ENCODE results near the gene FBXW7.

FBXW7 gene

GRCh38 chr4:152372444-152372843, 163.4 kb downstream of the FBXW7 start:
- no peak for DNase-seq (ENCODE audit: low read depth in 2 of 2)

GRCh38 chr4:152369902-152370295, 166.0 kb downstream of the FBXW7 start:
- no peak for DNase-seq (ENCODE audit: low read depth in 2 of 2)

- DNase-seq (ENCODE audit: low read depth in 2 of 2): no peak
These were observed 166.5 kb downstream of the FBXW7 start for GRCh38 chr4:152369203-152369901.

GRCh38 chr4:152368001-152368400, 167.9 kb downstream of the FBXW7 start:
- DNase-seq (ENCODE audit: low read depth in 2 of 2): no peak

GRCh38 chr4:152364883-152365282, 171.0 kb downstream of the FBXW7 start:
- DNase-seq (ENCODE audit: low read depth in 2 of 2): no peak

GRCh38 chr4:152364383-152364782, 171.5 kb downstream of the FBXW7 start:
- no peak for DNase-seq (ENCODE audit: low read depth in 2 of 2)

- no peak for DNase-seq (ENCODE audit: low read depth in 2 of 2)
These were observed 172.0 kb downstream of the FBXW7 start for GRCh38 chr4:152363904-152364303.

GRCh38 chr4:152363086-152363485, 172.8 kb downstream of the FBXW7 start:
- DNase-seq (ENCODE audit: low read depth in 2 of 2): no peak

- no peak for DNase-seq (ENCODE audit: low read depth in 2 of 2)
These were observed 175.9 kb downstream of the FBXW7 start for GRCh38 chr4:152360045-152360410.

- DNase-seq (ENCODE audit: low read depth in 2 of 2): no peak
These were observed 176.5 kb downstream of the FBXW7 start for GRCh38 chr4:152359208-152360044.

- no peak for DNase-seq (ENCODE audit: low read depth in 2 of 2)
These were observed 178.7 kb downstream of the FBXW7 start for GRCh38 chr4:152357206-152357605.

GRCh38 chr4:152356428-152357034, 179.4 kb downstream of the FBXW7 start:
- DNase-seq (ENCODE audit: low read depth in 2 of 2): no peak

GRCh38 chr4:152352622-152353116, 183.2 kb downstream of the FBXW7 start:
- DNase-seq (ENCODE audit: low read depth in 2 of 2): no peak

GRCh38 chr4:152352215-152352614, 183.7 kb downstream of the FBXW7 start:
- no peak for DNase-seq (ENCODE audit: low read depth in 2 of 2)

- no peak for DNase-seq (ENCODE audit: low read depth in 2 of 2)
These were observed 184.8 kb downstream of the FBXW7 start for GRCh38 chr4:152351080-152351479.

GRCh38 chr4:152348670-152349069, 187.2 kb downstream of the FBXW7 start:
- DNase-seq (ENCODE audit: low read depth in 2 of 2): no peak

- no peak for DNase-seq (ENCODE audit: low read depth in 2 of 2)
These were observed 188.9 kb downstream of the FBXW7 start for GRCh38 chr4:152346979-152347378.

GRCh38 chr4:152346526-152346925, 189.4 kb downstream of the FBXW7 start:
- DNase-seq (ENCODE audit: low read depth in 2 of 2): no peak

GRCh38 chr4:152344001-152344400, 191.9 kb downstream of the FBXW7 start:
- no peak for DNase-seq (ENCODE audit: low read depth in 2 of 2)

- DNase-seq (ENCODE audit: low read depth in 2 of 2): no peak
These were observed 193.6 kb downstream of the FBXW7 start for GRCh38 chr4:152342293-152342692.

GRCh38 chr4:152340818-152341217, 195.1 kb downstream of the FBXW7 start:
- DNase-seq (ENCODE audit: low read depth in 2 of 2): no peak

- no peak for DNase-seq (ENCODE audit: low read depth in 2 of 2)
These were observed 196.3 kb downstream of the FBXW7 start for GRCh38 chr4:152339576-152339975.

GRCh38 chr4:152334931-152335330, 201.0 kb downstream of the FBXW7 start:
- no peak for DNase-seq (ENCODE audit: low read depth in 2 of 2)
